HG02798 (cell line): ENCODE results near the gene PYGO1.
"Not testable (repeated sequence)": the region's sequence is repeated elsewhere in the genome, so short reads cannot be mapped to it uniquely, and the experiment has no call there.

Experiments used
- ATAC-seq: cut with Tn5 transposase; IDR thresholded peaks from one replicate; pipeline ENCODE4 v1.9.1; 2021; ENCODE audit warnings: mild to moderate bottlenecking; ENCODE audit not compliant: unreplicated experiment, poor library complexity

Gene PYGO1

DNA sequence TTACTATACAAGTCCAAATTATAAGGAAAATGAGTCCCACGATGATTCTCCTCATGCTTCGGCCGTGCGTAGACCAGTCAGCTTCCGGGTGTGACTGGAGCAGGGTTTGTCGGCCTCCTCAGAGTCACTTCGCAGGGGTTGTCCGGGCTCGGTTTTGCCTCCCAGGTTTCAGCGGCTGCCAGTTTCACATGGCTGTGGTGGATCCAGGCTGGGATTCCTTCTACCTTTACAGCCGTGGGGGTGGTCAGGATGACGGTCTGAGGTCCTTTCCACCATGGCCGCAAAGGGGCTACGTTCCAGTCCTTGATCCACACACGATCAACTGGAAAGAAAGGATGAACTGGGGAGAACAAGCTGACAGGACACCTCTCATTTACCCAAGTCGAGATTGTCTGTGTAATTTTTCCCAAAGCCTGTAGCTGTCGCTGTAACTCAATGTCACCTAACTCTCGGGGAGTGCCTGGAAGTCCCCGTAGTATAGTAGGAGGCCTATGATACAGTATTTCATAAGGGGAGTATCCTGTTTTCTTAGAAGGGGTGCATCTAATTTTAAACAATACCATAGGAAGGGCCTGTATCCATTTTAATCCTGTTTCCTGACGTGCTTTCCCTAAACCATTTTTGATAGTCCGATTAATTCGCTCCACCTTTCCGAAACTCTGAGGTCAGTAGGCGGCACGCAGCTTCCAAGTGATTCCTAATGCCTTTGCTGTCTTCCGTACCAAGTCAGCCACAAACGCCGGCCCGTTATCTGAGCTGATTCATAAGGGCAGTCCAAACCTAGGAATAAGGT is 74.3 kb downstream of the PYGO1 start:
- ATAC-seq: not testable (repeated sequence)

DNA sequence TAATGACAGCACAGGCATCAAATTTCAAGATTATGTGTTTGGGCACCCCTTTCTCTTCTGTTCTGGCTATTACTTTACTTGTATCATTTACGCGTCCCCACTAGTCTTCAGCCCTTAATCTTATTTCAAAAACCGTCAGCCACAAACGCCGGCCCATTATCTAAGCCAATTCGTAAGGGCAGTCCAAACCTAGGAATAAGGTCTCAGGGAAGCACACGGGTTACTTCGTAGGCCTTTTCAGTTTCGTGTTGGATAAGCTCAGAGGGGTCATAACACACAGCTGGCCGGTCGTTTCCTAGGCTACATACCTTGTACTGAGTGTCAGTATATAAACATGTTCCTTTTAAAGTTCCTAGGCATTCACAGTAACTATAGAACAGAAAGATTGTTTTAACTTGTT is 75.0 kb downstream of the PYGO1 start:
- ATAC-seq: no peak

DNA sequence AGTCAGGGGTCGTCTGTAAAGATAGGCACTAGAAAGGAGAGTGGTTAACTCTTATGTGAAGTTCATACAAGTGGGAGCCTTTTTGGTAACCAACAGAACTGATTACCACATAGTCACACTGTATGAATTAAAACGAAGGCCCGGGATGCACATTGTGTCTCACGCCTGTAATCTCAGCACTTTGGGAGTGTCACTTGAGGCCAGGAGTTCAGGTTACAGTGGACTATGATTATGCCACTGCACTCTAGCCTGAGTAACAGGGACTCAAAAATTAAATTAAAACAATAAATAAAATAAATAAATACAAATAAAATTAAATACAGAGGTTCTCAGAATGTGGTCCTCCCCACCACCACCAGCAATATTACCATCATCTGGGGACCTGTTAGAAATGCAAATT is 80.6 kb downstream of the PYGO1 start:
- ATAC-seq: no peak

DNA sequence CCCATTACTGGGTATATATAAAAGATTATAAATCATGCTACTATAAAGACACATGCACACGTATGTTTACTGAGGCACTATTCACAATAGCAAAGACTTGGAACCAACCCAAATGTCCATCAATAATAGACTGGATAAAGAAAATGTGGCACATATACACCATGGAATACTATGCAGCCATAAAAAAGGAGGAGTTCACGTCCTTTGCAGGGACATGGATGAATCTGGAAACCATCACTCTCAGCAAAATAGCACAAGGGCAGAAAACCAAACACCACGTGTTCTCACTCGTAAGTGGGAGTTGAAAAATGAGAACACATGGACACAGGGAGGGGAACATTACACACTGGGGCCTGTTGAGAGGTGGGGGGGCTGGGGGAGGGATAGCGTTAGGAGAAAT is 82.7 kb downstream of the PYGO1 start:
- ATAC-seq: not testable (repeated sequence)

DNA sequence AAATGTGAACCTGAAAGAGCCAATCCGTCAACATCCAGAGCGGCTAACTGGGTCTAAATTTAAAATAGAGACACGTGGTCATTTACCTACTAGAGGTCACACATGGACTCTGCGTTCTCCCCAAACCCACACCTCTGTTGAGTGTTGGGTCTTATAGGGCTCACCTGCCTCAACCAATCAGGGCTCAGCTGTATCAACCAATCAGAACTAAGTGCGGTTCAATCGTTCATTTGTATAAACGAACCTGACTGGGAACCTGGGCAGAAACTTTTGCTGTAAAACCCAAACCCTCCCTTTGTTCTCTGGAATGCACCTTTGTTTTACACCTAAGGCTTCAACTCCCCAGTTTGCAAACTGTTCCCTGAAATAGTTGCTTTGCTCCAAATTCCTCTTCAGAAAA is 89.0 kb downstream of the PYGO1 start:
- ATAC-seq: no peak

DNA sequence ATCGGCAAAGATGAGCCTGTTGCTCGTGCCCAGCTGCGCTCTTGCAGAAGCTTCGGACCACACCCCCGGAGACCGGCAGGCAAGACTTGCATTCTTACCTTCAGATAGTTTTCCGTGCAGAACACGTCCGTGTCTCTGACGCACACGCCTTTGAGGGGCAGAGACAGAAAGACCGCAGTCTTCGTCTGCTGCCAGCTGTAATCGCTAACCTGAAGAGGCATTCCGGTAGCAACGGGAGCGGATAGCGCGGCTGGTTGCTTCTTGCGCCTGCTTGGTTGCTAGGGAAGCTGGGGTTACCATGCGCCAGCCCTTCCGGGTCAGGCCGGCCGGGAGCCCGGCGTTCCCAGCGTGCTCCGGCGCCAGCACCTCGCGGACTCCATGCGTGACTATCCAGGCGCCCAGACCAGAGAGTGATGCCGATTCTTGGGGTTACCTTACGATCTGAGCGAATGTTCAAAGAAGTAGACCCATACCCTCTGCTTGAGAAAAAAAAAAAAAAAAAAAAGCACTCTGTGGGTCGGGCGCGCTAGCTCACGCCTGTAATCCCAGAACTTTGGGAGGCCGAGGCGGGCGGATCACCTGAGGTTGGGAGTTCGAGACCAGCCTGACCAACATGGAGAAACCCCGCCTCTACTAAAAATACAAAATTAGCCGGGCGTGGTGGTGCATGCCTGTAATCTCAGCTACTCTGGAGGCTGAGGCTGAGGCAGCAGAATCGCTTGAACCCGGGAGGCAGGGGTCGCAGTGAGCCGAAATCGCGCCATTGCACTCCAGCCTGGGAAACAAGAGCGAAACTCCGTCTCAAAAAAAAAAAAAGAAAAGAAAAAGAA is 89.8 kb downstream of the PYGO1 start:
- peak; percentile 100 for ATAC-seq

DNA sequence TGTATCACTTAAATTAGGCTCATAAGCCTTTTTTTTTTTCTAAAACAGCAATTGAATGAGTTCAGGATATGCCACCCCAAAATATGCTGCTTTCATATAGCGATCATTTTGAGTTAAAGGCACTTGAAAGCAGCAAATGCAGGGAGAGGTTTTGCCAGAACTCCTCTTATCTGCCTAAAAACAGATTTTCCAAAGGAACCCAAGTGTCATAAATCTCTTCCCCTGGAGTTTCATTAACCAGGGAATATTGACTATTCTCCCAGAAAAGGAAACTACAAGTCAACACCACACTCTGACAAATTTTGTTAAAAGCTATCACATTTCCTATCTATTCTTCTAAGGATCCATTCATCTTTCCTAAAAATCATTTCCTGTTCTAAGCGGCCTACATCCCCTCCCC is 91.4 kb downstream of the PYGO1 start:
- no peak for ATAC-seq

DNA sequence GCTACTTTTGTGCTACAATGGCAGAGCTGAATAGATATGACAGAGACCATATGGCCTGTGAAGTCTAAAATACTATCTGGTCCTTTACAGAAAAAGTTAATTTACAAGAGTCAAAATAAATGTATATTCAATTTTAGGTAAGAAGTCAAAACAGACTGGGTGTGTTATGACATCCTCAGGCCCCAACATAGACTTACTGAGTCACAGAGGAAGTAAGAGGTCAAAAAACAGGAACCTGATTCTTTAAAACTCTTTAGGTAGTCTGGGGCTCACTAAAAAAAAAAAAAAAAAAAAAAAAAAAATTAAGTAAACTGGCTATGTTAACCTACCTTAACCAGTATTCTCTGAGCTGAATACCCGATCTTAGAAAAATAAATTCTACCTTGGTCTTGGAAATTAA is 93.2 kb downstream of the PYGO1 start:
- ATAC-seq: no peak

DNA sequence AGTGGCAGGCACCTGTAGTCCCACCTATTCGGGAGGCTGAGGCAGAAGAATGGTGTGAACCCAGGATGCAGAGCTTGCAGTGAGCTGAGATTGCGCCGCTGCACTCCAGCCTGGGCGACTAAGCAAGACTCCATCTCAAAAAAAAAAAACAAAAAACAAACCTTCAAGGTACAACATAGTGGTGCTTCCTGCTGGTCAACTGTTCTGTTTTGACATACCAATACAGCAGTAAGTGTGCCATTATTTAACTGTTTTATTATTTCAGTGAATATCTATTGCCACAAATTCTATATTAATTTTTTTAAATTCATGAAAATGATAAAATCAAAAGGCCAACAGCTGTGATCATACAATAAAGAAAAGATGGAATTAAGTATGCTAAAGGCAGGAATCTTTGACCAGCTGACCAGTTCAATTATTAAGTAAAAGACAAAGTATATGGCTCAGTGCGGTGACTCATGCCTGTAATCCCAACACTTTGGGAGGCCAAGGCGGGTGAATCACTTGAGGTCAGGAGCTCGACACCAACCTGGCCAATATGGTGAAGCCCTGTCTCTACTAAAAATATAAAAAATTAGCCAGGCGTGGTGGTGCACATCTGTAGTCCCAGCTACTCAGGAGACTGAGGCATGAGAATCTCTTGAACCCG is 99.1 kb downstream of the PYGO1 start:
- not testable (repeated sequence) for ATAC-seq
